H9 (cell line): ENCODE measurements around the gene MAPK6. TPM values are rescaled to one million over a fixed set of nuclear protein-coding genes. Genes with fewer than 3 reads are reported as not detected.

ENCODE experiments used
- DNase-seq: peaks from one replicate; pipeline ENCODE4 v3.0.0-alpha.2; 2017
- H2AFZ ChIP-seq: one replicate; pipeline ENCODE4 v1.6.1; 2013; ENCODE audit warnings: mild to moderate bottlenecking, low read length, control low read depth, moderate library complexity
- H2AK5ac ChIP-seq: 2 replicates; pipeline ENCODE4 v1.6.1; 2013; ENCODE audit warnings: low read length, control low read depth, mixed read lengths; ENCODE audit not compliant: insufficient read length
- H2BK120ac ChIP-seq: one replicate; pipeline ENCODE4 v1.6.1; 2013; ENCODE audit warnings: low read depth, mild to moderate bottlenecking, low read length, control low read depth, inconsistent platforms; ENCODE audit not compliant: poor library complexity, severe bottlenecking
- H2BK12ac ChIP-seq: 2 replicates; pipeline ENCODE4 v1.6.1; 2013; ENCODE audit warnings: low read length, control low read depth, mixed read lengths, low read depth; ENCODE audit not compliant: insufficient read length
- H2BK15ac ChIP-seq: 2 replicates; pipeline ENCODE4 v1.6.1; 2013; ENCODE audit warnings: low read depth, low read length, control low read depth
- H2BK20ac ChIP-seq: one replicate; pipeline ENCODE4 v1.6.1; 2013; ENCODE audit warnings: low read depth, mild to moderate bottlenecking, low read length, control low read depth, inconsistent platforms; ENCODE audit not compliant: poor library complexity, severe bottlenecking
- H2BK5ac ChIP-seq: 2 replicates; pipeline ENCODE4 v1.6.1; 2013; ENCODE audit warnings: low read length, control low read depth, mixed read lengths; ENCODE audit not compliant: insufficient read length
- H3K14ac ChIP-seq: 2 replicates; pipeline ENCODE4 v1.6.1; 2013; ENCODE audit warnings: low read length, control low read depth; ENCODE audit not compliant: insufficient read depth
- H3K18ac ChIP-seq: 2 replicates; pipeline ENCODE4 v1.6.1; 2013; ENCODE audit warnings: low read depth, mild to moderate bottlenecking, mixed read lengths, low read length, control low read depth; ENCODE audit not compliant: insufficient read length
- H3K23ac ChIP-seq: 2 replicates; pipeline ENCODE4 v1.6.1; 2013; ENCODE audit warnings: low read length, control low read depth, mixed read lengths, low read depth; ENCODE audit not compliant: insufficient read length
- H3K23me2 ChIP-seq: 2 replicates; pipeline ENCODE4 v1.6.1; 2013; ENCODE audit warnings: low read depth, mild to moderate bottlenecking, mixed read lengths, low read length, control low read depth; ENCODE audit not compliant: insufficient read length, poor library complexity, severe bottlenecking
- H3K27ac ChIP-seq: 2 replicates; pipeline ENCODE4 v1.5.1; 2013; ENCODE audit warnings: low read length, control low read depth, mixed read lengths, low read depth; ENCODE audit not compliant: insufficient read length
- H3K27me3 ChIP-seq: 2 replicates; pipeline ENCODE4 v1.6.1; 2013; ENCODE audit warnings: low read length, control low read depth, inconsistent platforms; ENCODE audit not compliant: insufficient read depth
- H3K4ac ChIP-seq: 2 replicates; pipeline ENCODE4 v1.6.1; 2013; ENCODE audit warnings: low read depth, mild to moderate bottlenecking, control low read depth, inconsistent platforms, low read length, moderate library complexity
- H3K4me1 ChIP-seq: 2 replicates; pipeline ENCODE4 v1.6.1; 2013; ENCODE audit warnings: low read length, control low read depth, inconsistent platforms; ENCODE audit not compliant: insufficient read depth
- H3K4me2 ChIP-seq: 2 replicates; pipeline ENCODE4 v1.6.1; 2013; ENCODE audit warnings: low read length, control low read depth, mixed read lengths; ENCODE audit not compliant: insufficient read length, insufficient read depth
- H3K56ac ChIP-seq: 2 replicates; pipeline ENCODE4 v1.6.1; 2013; ENCODE audit warnings: low read depth, mild to moderate bottlenecking, mixed read lengths, low read length, control low read depth; ENCODE audit not compliant: insufficient read length
- H3K79me1 ChIP-seq: 2 replicates; pipeline ENCODE4 v1.6.1; 2013; ENCODE audit warnings: low read depth, mild to moderate bottlenecking, moderate library complexity, low read length, control low read depth, inconsistent platforms; ENCODE audit not compliant: insufficient read depth, poor library complexity, severe bottlenecking
- H3K79me2 ChIP-seq: 2 replicates; pipeline ENCODE4 v1.6.1; 2013; ENCODE audit warnings: low read length, control low read depth, inconsistent platforms; ENCODE audit not compliant: insufficient read depth
- H3K9ac ChIP-seq: 2 replicates; pipeline ENCODE4 v1.6.1; 2013; ENCODE audit warnings: low read length, control low read depth, mixed read lengths; ENCODE audit not compliant: insufficient read length; ENCODE audit errors: extremely low read depth
- H3K9me3 ChIP-seq: one replicate; pipeline ENCODE4 v1.6.1; 2013; ENCODE audit warnings: low read depth, low read length, inconsistent platforms; ENCODE audit not compliant: control insufficient read depth
- H3T11ph ChIP-seq: one replicate; pipeline ENCODE4 v1.6.1; 2013; ENCODE audit warnings: mild to moderate bottlenecking, low read length, control low read depth, inconsistent platforms
- H4K20me1 ChIP-seq: one replicate; pipeline ENCODE4 v1.6.1; 2013; ENCODE audit not compliant: control insufficient read depth, insufficient read length, insufficient read depth
- H4K5ac ChIP-seq: 2 replicates; pipeline ENCODE4 v1.6.1; 2013; ENCODE audit warnings: low read depth, mild to moderate bottlenecking, mixed read lengths, low read length, control low read depth; ENCODE audit not compliant: insufficient read length
- H4K8ac ChIP-seq: replicated peaks from 2 replicates; pipeline ENCODE4 v1.6.1; 2013; ENCODE audit warnings: low read length, control low read depth, mixed read lengths, low read depth; ENCODE audit not compliant: insufficient read length
- H4K91ac ChIP-seq: 2 replicates; pipeline ENCODE4 v1.6.1; 2013; ENCODE audit warnings: low read depth, mild to moderate bottlenecking, moderate library complexity, mixed read lengths, low read length, control low read depth; ENCODE audit not compliant: insufficient read length
- H3K27ac Mint-ChIP-seq, 3 experiments: 2 replicates in 2 of 3; 3 replicates in 1 of 3; pipeline ENCODE4 v1.8.0; 2020 to 2021; ENCODE audit warnings: mixed read lengths in 3 of 3, mild to moderate bottlenecking in 1 of 3, moderate library complexity in 1 of 3
- H3K27me3 Mint-ChIP-seq: 2 replicates; pipeline ENCODE4 v1.8.0; 2021; ENCODE audit warnings: low read depth, mild to moderate bottlenecking, moderate library complexity, mixed read lengths
- H3K36me3 Mint-ChIP-seq, 3 experiments: 2 replicates in 2 of 3; 3 replicates in 1 of 3; pipeline ENCODE4 v1.8.0; 2020 to 2021; ENCODE audit warnings: low read depth in 3 of 3, mixed read lengths in 3 of 3; ENCODE audit not compliant: insufficient read depth in 1 of 3
- H3K4me1 Mint-ChIP-seq, 2 experiments: 2 replicates each; pipeline ENCODE4 v1.8.0; 2020; ENCODE audit warnings: mixed read lengths in 2 of 2
- H3K4me3 Mint-ChIP-seq, 2 experiments: 2 replicates in 1 of 2; 3 replicates in 1 of 2; pipeline ENCODE4 v1.8.0; 2020 to 2021; ENCODE audit warnings: mild to moderate bottlenecking in 2 of 2, mixed read lengths in 2 of 2, moderate library complexity in 1 of 2
- H3K9me3 Mint-ChIP-seq, 2 experiments: 2 replicates in 1 of 2; 3 replicates in 1 of 2; pipeline ENCODE4 v1.8.0; 2020; ENCODE audit warnings: mild to moderate bottlenecking in 2 of 2, mixed read lengths in 2 of 2, moderate library complexity in 1 of 2
- CTCF ChIP-seq: fragments of 200-600 bp; sonication (generic); conservative IDR thresholded peaks from 3 replicates; pipeline ENCODE4 v1.8.0; 2021; ENCODE audit warnings: antibody characterized with exemption, mild to moderate bottlenecking
- WGBS: extraction: QIAGEN DNeasy Blood & Tissue Kit; methylation state at CpG from one replicate; pipeline ENCODE4 v1.1.7; 2013; ENCODE audit warnings: missing lambda C conversion rate, low lambda C conversion rate, mixed read lengths; ENCODE audit not compliant: insufficient read length; ENCODE audit errors: extremely low coverage; 5-methylcytosine and 5-hydroxymethylcytosine counted together
- total RNA-seq: library from RNA; stranded (reverse); gene quantifications from 2 replicates; pipeline ENCODE4 v1.2.1, GENCODE V29; 2021

The MAPK6 gene
- total RNA-seq, 1 experiment from 2014 or later: 88.6 TPM

DNA sequence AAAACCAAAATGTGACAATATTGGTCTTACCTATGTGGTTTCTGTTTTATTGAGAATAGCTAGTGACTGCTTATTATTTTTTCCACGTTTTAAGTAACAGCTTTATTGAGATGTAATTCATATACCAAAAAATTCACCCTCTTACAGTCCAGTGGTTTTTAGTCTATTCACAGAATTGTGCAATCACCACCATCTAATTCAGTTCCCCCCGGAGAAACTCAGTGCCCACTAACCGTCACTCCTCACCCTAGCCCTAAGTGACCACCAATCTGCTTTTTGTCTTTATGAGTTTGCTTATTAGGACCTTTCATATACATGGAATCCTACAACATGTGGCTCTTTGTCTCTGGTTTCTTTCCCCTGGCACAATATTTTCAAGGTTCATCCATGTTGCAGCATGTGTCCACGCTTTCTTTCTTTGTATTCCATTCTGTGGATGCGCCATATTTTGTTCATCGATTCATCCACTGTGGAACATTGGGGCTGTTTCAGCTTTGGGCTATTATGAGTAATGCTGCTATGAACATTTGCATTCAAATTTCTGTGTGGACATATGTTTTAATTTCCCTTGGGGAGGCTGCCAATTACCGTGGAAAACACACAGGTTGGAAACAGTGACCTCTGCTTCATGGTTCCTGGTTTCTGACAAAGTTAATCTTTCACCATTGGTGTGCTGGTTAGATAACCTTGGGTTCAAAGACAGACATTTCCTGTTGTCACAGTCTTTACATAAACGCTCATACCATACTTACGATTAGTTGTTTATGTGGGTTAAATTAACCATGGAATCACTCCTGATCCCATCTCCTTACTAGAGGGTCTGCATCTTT, 96.8 kb downstream of the MAPK6 start:
- H3K56ac ChIP-seq: no peak overlapping the region
- no peak overlapping the region for H3K4me3 Mint-ChIP-seq
- H3K9me3 ChIP-seq: no peaks in the 10 kb centered on the region
- no peaks in the 10 kb centered on the region for H3K23me2 ChIP-seq
- WGBS: no CpG with 5 or more reads among the region's 9 CpGs
- H3K27ac ChIP-seq: no peak overlapping the region
- H2BK15ac ChIP-seq: no peak overlapping the region
- no peak overlapping the region for H3T11ph ChIP-seq
- no peaks in the 10 kb centered on the region for H3K36me3 Mint-ChIP-seq
- H2BK120ac ChIP-seq: no peak overlapping the region
- no peaks in the 10 kb centered on the region; the same call in 1 of the 2 replicates for H3K4me1 ChIP-seq
- H2BK5ac ChIP-seq: no peak overlapping the region
- no peak overlapping the region for H3K9ac ChIP-seq
- H4K91ac ChIP-seq: no peak overlapping the region
- no peak for DNase-seq
- H3K9me3 Mint-ChIP-seq: peaks cover 0 to 2% of the 10 kb centered on the region in 2 experiments; a peak in 1 of 5 replicates
- H3K27me3 Mint-ChIP-seq: no peaks in the 10 kb centered on the region; the same call in 1 of the 2 replicates
- no peak for TF ChIP-seq CTCF
- no peak overlapping the region for H2AFZ ChIP-seq
- no peak overlapping the region for H2BK20ac ChIP-seq
- H4K8ac ChIP-seq: no peak overlapping the region
- H3K18ac ChIP-seq: no peak overlapping the region
- H3K14ac ChIP-seq: no peak overlapping the region
- H3K27me3 ChIP-seq: no peaks in the 10 kb centered on the region
- no peak overlapping the region for H3K23ac ChIP-seq
- H3K27ac Mint-ChIP-seq: no peak overlapping the region
- H3K4me2 ChIP-seq: no peak overlapping the region
- H2AK5ac ChIP-seq: no peak overlapping the region
- H4K20me1 ChIP-seq: no peaks in the 10 kb centered on the region
- no peak overlapping the region for H3K4ac ChIP-seq
- no peak overlapping the region for H4K5ac ChIP-seq
- no peak overlapping the region for H2BK12ac ChIP-seq
- H3K79me1 ChIP-seq: no peaks in the 10 kb centered on the region
- H3K4me1 Mint-ChIP-seq: peaks cover 8 to 13% of the 10 kb centered on the region in 2 experiments; a peak in 3 of 4 replicates
- no peaks in the 10 kb centered on the region for H3K79me2 ChIP-seq

Other genes starting within 250 kb of the MAPK6 start
- 24.7 and 30.2 TPM in 2 replicates for gene TMOD3, start 189.6 kb upstream of the MAPK6 start, total RNA-seq
- gene LEO1, start 47.4 kb upstream of the MAPK6 start, total RNA-seq: 28.4 and 30.3 TPM in 2 replicates
- not detected in 2 replicates for gene BCL2L10, start 93.6 kb downstream of the MAPK6 start, total RNA-seq
- 29.8 and 30.2 TPM in 2 replicates for gene GNB5, start 172.2 kb downstream of the MAPK6 start, total RNA-seq